SIG-M5 (cell line): ENCODE results near the gene MTA1.

Experiments used
- DNase-seq: peaks from one replicate; lab custom pipeline; 2025; lab: John Stamatoyannopoulos, UW

MTA1 gene

DNA sequence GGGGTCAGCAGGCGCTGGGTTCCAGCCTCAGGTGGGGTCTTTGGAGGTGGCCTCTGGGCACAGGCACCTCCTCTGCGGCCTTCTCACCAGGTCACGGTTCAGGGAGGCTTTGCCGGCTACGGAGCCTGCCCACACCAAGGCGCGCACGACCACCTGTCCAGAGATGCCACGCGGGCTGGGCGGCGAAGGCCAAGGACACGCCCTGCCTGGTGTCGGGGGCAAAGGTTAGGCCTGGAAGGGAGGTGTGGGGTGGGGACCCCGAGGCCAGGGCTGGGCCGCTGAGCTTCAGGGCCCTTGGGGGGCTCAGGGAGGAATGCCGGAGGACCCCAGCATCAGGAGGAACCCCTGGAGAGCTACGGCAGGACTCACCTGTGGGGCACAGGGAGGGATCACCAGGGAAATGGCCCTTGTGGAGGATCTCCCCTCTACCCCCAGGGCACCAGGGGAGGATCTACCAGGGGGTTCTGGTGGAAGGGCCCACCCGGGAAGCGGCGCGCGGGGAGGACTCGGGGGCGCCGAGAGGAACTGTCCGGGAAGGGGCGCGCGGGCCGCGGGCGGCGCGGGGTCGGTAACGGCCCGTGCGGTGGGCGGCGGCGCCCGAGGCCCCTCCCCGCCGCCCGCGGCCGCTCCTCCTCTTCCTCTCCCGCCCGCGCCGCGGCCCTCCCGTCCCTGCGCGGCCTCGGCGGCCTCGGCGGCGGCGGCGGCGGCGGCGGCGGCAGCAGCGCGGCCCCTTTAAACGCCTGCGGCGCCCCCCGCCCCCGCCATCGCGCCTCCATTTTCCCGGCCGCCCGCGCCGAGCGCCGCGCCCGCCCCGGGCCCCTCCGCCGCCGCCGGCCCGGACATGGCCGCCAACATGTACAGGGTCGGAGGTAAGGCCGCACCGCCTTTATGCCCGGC, at the start of gene MTA1:
Gene MTA1, plus strand, starts transcription at position 633 of the 897 bp plus-strand sequence. Its CDS starts 209 bp downstream, at position 842.
- no peak for DNase-seq

DNA sequence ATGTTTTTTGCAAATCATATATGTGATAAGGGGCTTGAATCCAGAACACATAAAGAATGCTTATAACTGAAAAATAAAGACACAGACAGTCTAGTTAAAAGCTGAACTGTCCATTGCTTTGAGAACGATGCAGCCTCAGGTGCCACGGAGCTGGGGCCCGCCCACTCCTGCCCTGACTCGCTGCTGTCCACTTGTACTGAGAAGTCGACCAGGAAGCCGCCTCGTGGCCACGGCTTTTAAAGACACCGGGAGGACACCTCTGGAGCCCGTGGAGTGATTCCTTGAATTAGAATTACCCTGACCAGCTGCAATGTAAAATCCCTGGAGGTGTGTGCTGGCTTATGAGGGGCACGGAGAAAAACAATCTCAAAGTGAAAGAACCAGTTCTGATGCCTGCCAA, 45.2 kb upstream of the MTA1 start:
- DNase-seq = no peak

DNA sequence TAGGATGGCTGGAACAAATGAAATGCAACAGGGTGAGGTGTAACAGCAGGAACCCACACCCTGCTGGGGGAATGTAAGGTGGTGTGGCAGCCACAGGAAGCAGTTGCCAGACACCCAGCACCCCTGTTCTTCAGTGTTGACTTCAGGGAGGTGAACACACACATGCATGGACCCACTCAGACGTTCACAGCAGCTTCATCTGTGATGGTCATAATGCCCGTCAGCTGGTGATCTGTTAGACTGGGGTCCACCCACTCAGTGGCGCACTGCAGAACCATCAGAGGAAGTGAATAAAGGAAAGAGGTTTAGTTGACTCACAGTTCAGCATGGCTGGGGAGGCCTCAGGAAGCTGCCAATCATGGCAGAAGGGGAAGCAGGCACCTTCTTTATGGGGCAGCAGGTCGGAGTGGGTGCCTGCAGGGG, 44.0 kb upstream of the MTA1 start:
- no peak for DNase-seq

DNA sequence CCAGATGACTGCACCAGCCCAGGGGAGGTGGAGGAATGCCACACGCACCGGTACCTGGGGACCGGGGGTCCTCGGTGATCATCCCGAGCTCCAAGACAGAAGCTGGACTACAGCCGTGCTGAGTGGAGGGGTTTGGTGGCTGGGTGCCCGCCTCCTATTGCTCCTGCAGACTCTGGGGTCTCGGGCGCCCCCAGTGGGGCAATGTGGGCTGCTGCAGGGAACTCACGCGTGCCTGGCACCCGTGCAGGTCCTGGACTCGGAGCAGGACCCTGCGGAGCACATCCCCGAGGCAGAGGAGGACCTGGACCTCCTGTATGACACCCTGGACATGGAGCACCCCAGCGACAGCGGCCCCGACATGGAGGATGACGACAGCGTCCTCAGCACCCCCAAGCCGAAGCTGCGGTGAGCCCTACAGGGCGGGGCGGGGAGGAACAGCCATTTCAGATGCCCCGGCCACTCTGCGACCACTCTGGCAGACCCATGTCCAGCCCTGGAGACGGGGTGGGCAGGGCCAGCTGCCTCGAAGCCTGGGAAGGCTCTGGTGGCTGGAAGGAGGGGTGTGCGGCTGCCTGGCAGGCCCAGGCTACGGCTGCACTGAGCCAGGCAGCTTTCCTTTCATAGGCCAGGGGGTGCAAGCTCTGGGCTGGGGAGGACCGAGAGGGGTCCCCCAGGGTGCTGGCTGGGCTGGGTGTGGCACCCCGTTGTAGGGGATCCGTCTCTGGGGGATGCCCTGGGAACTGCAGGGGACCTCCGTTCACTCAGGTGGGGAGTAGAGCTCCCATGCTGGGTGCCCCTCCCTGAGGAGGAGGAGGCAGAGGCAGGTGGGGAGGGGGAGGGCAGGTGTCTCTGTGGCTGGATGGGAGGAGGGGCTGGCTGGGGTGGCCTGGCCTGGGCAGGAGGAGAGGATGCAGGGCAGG, 42.8 kb upstream of the MTA1 start:
- DNase-seq = no peak

DNA sequence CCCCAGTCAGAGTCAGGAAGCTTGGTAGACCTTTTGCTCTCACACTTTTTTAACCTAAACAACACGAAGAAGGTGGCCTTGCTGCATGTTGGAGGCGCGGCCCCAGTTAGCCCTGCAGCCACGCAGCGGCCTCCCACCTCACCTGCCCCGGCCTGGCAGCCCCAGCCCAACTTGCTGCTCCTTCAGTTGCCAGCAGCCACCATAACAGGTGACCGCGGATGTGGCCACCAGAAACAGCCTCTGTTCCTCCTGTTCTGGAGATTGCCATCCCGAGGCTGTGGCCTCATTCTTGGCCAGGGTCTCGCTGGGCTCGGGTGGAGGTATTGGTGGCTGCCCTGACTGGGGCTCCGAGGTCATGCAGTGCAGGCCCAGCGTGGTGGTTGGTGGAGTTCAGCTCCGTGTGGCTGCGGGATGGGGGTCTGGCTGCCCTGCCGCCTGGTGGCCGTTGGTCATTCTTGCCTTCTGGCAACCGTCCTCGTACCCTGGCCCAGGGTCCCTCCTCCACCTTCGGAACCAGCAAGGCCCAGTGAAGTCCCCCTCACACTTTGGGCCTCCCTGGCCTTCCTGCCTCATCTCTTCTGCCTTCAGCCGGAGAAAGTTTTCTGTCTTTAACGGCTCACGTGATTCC, 42.0 kb upstream of the MTA1 start:
- DNase-seq = no peak

DNA sequence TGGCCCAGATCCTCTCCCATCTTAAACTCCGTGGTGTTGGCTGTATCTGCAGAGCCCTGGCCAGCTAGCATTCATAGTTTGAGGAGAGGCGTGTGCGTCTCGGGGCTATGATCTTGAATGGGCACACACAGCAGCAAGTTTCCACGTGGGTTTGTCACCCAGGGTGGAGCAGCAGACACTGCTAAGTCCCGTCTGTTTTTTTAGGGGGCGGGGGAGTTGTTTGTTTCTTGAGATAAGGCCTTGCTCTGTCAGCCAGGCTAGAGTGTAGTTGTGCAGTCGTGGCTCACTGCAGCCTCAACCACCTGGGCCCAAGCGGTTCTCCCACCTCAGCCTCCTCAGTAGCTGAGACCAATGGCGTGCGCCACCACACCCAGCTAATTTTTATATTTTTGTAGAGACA, 41.4 kb upstream of the MTA1 start:
- DNase-seq = no peak

DNA sequence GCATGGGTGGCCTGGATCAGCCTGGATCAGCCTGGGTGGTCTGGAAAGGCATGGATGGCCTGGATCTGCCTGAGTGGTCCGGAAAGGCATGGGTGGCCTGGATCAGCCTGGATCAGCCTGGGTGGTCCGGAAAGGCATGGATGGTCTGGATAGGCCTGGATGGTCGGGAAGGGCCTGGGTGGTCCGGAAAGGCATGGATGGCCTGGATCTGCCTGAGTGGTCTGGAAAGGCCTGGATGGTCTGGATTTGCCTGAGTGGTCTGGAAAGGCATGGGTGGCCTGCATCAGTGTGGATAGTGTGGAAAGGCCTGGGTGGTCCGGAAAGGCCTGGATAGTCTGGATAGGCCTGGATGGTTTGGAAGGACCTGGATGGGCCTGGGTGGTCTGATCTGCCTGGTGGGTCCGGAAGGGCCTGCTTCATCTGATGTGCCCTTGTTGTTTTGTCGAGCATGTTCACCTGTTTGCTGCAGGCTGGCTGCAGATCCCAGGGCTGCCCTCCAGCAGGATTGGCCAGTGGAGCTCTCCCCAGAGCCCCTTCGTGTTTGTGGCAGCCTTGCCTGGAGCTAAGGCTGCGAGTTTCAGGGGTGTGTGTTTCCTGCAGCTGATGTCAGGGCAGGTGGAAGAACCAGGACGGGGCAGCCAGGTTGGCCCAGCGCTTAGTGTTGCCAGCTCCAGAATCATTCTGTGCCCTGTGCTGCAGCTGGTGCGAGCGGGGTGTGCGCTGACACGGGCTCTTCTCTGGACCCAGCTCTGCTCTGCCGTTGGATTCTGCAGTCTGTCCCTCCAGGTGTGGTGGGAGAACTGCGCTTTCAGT, 40.5 kb upstream of the MTA1 start:
- no peak for DNase-seq

DNA sequence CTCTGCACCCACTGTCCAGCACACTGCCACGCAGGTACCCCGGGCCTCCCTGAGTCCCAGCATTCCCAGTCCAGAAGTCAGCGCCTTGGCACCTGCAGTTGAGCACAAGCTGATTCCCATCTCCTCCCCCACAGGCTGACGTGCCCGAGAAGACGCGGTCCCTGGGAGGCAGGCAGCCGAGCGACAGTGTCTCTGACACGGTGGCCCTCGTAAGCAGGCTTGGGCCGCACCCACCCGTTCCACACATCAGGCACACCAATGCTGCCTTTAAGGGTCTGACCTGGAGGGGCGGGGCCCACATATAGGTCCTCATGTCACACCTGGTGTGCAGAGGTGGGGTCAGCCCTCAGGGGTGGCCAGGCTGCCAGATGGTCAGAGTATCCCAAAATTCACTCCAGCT, 39.7 kb upstream of the MTA1 start:
- no peak for DNase-seq

DNA sequence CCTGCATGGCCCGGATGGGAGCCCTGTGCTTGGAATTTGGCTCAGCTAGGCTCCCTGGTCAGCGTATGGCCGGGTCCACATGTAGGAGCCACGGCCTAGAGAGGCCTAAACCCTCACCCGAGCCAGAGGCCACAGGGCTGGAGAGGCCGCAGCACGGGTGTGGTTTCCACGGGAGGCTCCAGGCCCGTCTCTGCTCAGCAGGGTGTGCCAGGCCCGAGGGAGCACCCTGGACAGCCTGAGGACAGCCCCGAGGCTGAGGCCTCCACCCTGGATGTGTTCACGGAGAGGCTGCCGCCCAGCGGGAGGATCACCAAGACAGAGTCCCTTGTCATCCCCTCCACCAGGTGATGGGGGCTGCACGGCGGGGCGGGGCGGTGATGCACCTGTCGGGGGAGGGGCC, 38.9 kb upstream of the MTA1 start:
- DNase-seq = no peak

DNA sequence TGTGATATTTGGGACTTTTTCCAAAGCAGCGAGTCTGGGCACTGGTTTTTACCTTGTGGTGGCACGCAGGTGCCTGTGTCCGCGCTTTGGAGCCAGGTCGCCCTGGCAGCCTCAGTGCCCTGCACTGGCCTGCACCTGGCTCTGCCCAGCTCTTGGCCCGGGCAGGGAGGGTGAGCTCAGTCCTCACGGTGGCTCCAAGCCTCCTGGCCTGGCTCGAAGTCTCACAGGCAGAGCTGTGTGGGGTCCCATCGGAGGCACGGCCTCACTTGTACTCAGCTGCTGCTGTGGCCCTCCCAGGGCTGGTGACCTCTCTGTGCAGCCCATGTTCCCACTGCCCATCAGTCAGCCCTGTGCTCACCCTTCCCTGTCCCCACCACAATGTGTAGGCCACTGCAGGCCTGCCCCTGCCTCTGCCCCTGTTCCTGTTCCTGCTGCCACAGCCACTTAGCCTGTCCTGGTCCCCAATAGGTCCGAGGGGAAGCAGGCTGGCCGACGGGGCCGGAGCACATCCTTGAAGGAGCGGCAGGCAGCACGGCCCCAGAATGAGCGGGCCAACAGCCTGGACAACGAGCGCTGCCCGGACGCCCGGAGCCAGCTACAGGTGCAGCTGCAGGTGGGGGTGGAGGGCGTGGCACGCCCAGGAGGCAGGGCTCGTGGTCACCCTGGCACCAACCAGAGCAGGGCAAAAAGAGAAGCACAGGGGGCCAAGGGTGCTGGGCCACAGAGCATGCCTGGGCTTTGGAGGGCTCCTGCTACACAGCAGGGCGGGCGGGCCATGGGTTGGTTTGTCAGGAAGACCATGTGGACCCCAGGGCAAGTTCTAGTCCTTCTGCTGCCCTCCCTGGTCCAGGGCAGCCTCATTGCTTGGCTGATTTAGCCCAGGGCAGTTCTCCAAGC, 37.9 kb upstream of the MTA1 start:
- DNase-seq = no peak

DNA sequence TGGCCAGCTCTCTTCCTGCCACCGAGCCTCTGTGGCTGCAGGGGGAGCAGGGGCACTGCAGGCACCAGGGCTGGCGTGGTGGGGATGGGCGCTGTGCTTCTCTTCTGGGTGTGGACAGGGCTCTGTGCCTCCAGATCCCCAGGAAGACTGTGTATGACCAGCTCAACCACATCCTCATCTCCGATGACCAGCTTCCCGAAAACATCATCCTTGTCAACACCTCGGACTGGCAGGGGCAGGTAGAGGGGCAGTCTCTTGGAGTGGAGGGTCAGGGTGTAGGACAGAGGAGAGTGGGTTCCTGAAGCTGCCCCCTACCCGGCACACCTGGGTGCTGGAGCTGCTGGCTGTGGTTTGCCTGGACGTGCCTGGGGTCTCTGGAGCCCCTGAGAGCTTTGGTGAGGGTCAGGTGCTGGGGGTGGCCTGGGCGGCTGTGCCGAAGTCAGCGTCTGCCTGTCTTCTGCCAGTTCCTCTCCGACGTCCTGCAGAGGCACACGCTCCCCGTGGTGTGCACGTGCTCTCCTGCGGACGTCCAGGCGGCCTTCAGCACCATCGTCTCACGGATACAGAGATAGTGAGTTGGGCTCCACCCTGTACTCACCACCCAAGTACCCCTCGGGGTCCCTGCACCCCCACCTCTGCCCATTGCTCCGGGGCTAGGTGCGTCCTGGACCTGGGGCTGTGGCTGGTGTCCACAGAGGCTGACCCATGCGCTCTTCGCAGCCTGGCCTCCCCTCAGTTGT, 37.1 kb upstream of the MTA1 start:
- no peak for DNase-seq

DNA sequence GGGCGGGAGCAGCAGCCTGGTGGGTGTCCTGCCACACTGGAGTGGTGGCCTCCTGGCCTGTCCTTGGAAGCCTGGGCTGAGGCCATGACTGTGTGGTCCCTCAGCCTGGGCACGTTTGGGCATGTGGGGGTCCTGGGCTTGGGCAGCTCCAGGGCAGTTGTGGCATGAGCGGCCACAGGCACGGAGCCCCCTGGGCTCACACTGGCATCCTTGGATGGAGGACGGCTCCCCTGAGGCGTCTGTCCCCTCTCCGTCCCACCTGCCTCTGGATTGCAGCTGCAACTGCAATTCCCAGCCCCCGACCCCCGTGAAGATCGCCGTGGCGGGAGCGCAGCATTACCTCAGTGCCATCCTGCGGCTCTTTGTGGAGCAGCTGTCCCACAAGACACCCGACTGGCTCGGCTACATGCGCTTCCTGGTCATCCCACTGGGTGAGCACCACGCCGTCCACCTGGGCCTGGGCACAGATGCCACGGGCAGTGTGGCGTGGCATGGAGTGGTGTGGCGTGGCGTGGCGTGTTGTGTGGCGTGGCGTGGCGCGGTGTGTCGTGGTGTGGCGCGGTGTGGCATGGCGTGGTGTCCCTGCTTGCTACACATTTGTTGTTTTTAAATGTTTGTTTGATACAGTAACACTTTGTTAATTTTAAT, 36.4 kb upstream of the MTA1 start:
- no peak for DNase-seq

DNA sequence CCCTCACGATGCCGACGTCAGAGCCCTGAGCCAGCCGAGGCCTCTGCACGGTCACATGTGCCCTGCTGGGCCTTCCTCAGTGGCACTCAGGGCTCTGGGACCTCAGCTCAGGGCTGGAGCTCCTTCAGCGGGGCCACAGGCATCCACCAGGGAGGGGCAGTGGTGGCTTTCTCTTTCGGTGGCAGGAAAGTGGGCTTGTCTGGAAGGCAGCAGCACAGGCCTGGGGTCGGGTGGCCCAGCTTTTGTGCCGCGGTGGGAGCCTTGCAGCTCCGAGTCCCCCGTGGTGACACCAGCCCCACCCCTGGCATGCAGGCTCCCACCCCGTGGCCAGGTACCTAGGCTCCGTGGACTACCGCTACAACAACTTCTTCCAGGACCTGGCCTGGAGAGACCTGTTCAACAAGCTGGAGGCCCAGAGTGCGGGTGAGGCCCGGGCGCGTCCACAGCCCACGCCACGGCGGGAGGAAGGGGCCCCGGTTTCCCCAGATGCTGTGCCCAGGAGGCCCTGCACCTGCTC, 35.5 kb upstream of the MTA1 start:
- no peak for DNase-seq

DNA sequence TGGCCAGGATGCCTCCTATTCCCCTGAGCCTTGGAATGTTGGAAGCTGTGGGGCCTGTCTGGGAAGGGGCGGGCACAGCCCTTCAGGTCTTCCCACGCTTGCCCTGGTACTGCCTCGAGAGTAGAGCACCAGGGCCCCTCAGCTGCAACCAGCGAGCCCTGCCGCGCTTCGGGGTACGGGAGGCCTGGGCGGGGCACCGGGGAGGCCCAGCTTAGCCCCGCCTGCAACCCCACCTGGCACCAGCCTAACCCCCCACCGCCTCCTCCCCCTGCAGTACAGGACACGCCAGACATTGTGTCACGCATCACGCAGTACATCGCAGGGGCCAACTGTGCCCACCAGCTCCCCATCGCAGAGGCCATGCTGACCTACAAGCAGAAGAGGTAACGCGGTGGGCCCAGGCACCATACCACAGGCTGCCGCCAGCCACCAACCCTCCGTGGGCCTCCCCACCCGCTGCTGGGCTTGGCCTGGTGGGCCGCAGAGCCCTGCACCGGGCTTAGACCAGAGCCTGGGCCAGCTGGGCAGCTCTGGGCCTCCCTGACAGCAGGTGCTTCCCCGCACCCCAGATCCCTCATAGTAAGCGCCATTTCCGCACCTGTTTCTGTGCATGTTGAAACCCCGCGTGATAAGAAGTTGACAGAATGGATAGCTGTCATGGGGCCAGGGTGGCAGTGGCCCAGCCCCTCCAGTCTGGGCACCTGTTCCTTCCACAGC, 34.9 kb upstream of the MTA1 start:
- DNase-seq = no peak

DNA sequence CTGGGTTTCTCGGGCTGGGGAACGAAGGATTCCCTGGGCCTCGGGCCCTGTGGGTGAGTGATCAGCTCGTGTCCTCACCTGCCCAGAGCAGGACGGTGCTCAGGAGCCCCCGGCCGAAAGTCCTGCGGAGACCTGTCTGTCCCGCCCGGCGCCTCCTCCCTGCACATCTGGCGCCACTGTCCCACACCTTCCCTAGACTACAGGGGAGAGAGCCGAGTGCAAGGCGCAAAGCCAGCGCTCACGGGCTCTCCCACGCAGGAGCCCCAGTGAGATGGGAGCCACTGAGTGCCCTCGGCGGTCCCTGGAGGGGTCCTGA, 34.3 kb upstream of the MTA1 start:
- DNase-seq = no peak

DNA sequence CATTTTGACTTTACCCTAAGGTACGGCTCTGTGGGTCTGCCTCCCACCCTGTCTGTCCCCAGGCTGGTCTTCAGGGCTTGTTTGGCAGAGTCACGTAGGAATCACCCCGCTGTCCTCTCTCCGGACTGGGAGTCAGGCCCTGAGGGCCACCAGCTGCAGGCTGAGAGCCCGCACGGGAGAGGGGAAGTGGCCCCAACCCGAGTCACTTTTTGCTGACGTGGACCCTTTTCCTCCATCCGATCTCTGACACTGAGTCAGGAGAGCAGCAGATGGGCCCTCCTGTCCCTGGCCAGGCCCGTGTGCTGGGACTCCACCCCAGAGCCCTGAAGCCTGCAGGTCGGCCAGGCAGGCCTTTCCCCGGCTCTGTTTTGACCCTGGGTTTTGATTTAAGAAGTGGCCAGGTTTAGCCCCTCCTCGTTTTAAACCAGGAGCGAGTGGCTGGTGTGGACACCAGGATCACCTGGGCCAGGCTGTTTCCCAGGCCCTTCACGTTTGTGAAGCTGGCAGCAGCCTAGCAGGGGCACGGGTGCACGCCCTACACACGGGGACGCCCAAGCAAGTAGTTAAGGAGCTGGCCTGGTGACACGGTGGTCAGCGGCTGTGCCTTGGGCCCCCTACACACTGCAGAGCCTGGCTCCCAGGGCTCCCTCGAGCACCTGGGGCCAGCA, 33.8 kb upstream of the MTA1 start:
- DNase-seq = no peak

DNA sequence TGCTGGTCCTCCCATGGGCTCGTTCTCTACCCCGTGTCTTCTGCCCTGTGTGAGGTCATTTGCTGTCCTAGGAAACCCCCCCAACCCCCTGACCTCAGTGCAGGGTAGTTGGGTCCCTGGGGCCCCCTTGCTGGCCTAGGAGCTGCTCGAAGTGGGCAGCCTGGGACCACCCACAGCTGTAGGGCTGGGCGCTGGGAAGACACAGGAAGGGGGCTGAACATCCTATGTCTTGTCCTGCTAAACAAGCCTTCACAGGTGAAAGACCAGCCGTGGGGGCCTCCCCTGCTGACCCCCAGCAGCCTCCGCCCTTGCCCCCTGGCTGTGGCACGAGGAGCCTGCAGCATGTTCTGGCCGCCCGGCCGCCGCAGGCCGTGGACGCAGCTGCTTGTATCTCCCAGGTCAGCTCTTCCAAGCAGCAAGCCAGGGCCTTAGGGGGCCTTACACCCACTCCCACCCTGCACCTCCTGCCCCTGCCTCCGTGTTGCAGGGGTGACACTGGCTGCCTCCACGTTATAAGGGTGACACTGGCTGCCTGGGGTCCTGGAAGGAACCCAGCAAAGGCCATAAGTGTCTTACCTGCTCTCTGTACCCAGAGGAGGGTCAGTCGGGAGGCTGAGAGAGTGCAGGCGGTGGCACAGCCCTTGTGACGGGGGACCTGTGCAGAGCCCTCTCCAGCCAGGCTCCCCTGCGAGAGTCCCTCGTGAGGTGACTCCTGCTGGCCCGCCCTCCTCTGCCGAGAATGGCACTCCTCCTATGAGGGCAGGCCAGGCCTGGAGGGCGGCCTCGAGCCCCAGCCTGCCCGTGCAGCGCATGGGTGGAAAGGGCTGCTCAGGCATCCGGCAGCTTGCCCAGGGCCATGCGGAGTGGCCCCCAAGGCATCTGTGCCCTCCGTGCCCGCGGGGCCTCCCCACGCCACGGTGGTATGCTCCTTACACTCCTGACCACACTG, 32.8 kb upstream of the MTA1 start:
- DNase-seq = no peak
